GM12864 (cell line): ENCODE measurements around the gene GRIA4.
"Not testable (repeated sequence)": the region's sequence is repeated elsewhere in the genome, so short reads cannot be mapped to it uniquely, and the experiment has no call there.

Experiments
- DNase-seq: peaks from one replicate; pipeline ENCODE4 v3.0.0-alpha.2; 2011; ENCODE audit warnings: low read depth
- H3K4me3 ChIP-seq: 2 replicates; pipeline ENCODE4 v1.5.1; 2011; ENCODE audit warnings: mild to moderate bottlenecking, low read depth, low read length, control low read depth
- CTCF ChIP-seq: IDR thresholded peaks from 2 replicates; pipeline ENCODE4 v1.5.1; 2011; ENCODE audit warnings: low read depth, mild to moderate bottlenecking, moderate library complexity, low read length, control low read depth, inconsistent platforms; ENCODE audit errors: missing control alignments

The GRIA4 gene

DNA sequence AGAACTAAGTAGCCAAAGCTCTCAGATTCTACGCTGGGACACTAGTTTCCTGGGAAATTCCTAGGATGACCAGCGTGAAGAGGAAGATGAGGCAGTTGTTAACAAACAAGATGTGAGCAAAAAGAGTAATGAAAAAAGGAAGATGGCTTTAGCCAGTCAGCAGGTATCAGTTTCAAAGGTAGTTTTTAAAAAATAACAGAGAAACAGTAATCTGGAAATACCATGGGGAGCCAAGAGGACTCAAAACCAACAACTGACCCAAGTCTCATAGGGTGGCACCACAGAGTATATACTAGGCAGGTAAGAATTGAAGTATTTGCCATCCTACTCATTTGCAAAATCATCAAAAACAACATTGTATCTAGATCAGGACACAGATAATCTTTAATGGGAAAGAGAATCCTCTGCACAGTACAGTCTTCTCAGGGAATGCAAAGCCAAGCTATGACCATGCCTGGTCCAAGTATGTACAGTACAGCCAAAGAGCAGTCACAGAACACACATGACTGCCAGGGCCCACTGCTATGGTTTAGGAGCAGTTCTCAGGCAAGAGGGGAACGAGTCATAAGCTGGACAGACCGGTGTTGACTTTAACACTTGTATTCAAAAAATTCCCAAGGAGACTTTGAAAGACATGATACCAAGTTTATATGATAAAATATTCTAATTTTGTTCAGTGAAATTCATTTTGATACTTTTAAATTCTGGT lies 391.6 kb downstream of the GRIA4 start:
- TF ChIP-seq CTCF = no peak
- DNase-seq = no peak
- no peak overlapping the region for H3K4me3 ChIP-seq

DNA sequence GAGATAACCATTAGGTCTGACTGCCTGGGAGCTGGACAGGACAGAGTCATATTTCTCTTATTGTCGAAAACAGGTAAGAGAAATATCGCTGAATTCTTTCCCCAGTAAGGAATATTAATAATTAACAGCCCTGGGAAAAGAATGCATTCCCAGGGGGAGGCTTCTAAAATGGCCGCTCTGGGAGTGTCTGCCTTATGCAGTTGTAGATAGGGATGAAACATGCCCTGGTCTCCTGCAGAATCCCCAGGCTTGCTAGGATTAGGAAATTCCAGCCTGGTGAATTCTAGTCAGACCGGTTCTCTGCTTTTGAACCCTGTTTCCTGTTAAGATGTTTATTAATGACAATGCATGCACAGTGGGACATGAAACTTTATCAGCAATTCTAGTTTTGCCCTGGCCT lies 393.2 kb downstream of the GRIA4 start:
- H3K4me3 ChIP-seq, DNase-seq: not testable (repeated sequence)

GRCh38 chr11:106011481-106011880 lies 401.6 kb downstream of the GRIA4 start:
- TF ChIP-seq CTCF = no peak
- no peak for DNase-seq
- no peak overlapping the region for H3K4me3 ChIP-seq

- no peak overlapping the region for H3K4me3 ChIP-seq
- no peak for TF ChIP-seq CTCF
- DNase-seq = no peak
Observed at GRCh38 chr11:106012744-106013143, 402.9 kb downstream of the GRIA4 start.

DNA sequence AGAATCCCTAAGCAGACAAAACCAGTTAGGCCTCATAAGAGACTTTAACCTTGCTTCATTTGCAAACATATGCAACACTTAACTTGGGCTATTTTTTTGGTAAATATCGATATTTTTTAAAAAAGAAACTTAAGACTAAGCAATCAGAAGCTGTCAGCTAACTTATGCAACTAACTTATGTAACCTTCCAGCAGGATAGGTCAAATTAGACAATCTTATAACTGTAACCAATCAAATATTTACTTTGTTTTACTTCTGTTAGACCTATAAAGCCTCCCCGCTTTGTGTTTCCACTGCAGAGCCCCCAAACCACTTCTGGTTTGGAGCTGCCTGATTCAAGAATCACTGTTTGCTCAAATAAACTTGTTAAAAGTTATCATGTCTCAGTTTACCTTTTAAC lies 404.2 kb downstream of the GRIA4 start:
- no peak for TF ChIP-seq CTCF
- H3K4me3 ChIP-seq = no peak overlapping the region
- no peak for DNase-seq

- H3K4me3 ChIP-seq = no peak overlapping the region
- DNase-seq = no peak
- TF ChIP-seq CTCF = no peak
Observed at GRCh38 chr11:106014620-106015019, 404.7 kb downstream of the GRIA4 start.

DNA sequence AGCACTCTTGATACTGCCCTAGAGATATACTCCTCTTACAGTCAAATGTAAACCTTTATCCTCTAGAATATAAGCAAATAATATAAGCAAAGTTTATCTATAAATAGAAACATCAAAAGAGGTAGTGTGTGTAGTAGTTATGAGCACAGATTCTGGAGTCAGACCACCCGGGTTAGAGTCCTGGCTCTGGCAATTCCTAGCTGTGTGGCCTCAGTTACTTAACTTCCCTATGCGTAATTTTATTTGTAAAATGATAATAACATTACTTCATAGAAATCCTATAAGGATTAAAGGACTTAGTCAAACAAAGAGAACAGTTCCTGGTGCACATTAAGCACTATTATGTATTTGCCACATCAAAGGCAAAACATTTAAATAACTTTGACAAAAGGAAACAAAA lies 405.2 kb downstream of the GRIA4 start:
- no peak overlapping the region for H3K4me3 ChIP-seq
- TF ChIP-seq CTCF = no peak

GRCh38 chr11:106017093-106017492 lies 407.2 kb downstream of the GRIA4 start:
- DNase-seq = no peak
- H3K4me3 ChIP-seq = no peak overlapping the region
- TF ChIP-seq CTCF = no peak

More for the DNA sequence above, 405.2 kb downstream of the GRIA4 start:
- DNase-seq = no peak
